Breast epithelium (tissue), 3 donors: ENCODE measurements around the gene XRRA1.

Experiments
- CTCF ChIP-seq, 3 donors: fragments of 450-650 bp; IDR thresholded peaks; one replicate each; pipeline ENCODE4 v1.5.1; 2016 to 2017; ENCODE audit warnings: antibody characterized with exemption in 3 of 3, mild to moderate bottlenecking in 3 of 3, moderate library complexity in 3 of 3
- POLR2A ChIP-seq: fragments of 450-650 bp; IDR thresholded peaks from one replicate; pipeline ENCODE4 v1.6.1; 2016; ENCODE audit warnings: antibody characterized with exemption, mild to moderate bottlenecking, moderate library complexity
- POLR2AphosphoS5 ChIP-seq, 3 donors: sonication (generic); formaldehyde crosslinking; IDR thresholded peaks; one replicate each; pipeline ENCODE4 v1.6.1; 2017; ENCODE audit warnings: antibody characterized with exemption in 3 of 3

- TF ChIP-seq POLR2AphosphoS5 (IDR thresholded peaks at IDR 0.05) (no peak), CTCF (IDR thresholded peaks at IDR 0.05) (peak in 2 of 3 donors; percentile 20 to 22), POLR2A (no peak)
These were observed 71.8 kb downstream of the XRRA1 start for GRCh38 chr11:74877132-74877531.
